GM18502 (cell line): ENCODE measurements around the gene ABCA3.
A peak's percentile ranks its signal among the peaks of the same experiment; 100 is the strongest.

Experiments used
- ATAC-seq: cut with Tn5 transposase; IDR thresholded peaks from one replicate; pipeline ENCODE4 v1.9.1; 2021; ENCODE audit warnings: mild to moderate bottlenecking; ENCODE audit not compliant: unreplicated experiment, poor library complexity

Gene ABCA3

DNA sequence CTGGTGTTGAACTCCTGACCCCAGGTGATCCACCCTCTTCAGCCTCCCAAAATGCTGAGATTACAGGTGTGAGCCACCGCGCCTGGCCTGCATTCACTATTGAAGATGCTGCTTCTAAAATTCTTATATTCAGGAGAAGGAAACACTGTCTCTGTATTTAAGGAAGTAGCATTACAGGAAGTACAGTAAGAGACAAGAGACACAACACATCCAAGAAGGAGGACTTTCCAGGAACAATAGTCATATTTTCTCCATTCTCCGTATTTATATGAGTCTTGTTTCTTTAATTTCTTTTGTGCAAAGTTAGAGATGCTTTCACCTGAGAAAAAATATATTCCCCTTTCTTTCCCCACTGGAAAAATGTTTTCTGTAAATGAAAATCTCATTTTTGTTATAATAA is 18.3 kb upstream of the ABCA3 start:
- no peak for ATAC-seq

GRCh38 chr16:2357331-2357730 is 16.8 kb upstream of the ABCA3 start:
- no peak for ATAC-seq

GRCh38 chr16:2350500-2350899 is 10.0 kb upstream of the ABCA3 start:
- no peak for ATAC-seq

GRCh38 chr16:2343211-2343610 is 2.7 kb upstream of the ABCA3 start:
- no peak for ATAC-seq

- no peak for ATAC-seq
These were observed 1.2 kb upstream of the ABCA3 start for GRCh38 chr16:2341456-2342447.

GRCh38 chr16:2339521-2340484 is 725 bp downstream of the ABCA3 start:
- ATAC-seq = peak; percentile 31

GRCh38 chr16:2337431-2338296 is 2.9 kb downstream of the ABCA3 start:
- ATAC-seq = no peak

DNA sequence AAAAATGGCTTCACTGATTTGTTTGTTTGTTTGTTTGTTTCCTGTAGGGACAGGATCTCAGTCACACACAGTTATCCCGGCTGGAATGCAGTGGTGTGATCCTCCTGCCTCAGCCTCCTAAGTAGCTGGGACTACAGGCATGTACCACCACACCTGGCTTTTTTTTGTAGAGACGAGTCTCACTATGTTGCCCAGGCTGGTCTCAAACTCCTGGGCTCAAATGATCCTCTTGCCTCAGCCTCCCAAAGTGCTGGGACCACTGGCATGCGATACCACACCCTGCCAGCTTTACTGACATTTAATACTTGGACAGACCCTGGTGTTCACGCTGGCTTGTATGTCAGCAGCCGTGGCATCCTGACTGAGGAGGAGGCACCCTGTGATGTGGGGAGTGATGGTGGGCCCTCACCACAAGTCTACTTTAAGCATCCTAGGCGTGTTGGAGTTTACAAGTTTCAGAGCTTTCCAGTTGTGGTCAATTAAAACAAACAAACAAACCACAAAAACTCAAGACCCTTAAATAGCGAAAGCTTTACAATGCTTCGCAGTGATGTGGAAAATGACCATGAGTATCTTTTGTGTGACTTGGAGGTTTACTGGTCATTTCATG is 5.1 kb downstream of the ABCA3 start:
- no peak for ATAC-seq

GRCh38 chr16:2333772-2334379 is 6.7 kb downstream of the ABCA3 start:
- no peak for ATAC-seq

GRCh38 chr16:2333231-2333630 is 7.3 kb downstream of the ABCA3 start:
- no peak for ATAC-seq

DNA sequence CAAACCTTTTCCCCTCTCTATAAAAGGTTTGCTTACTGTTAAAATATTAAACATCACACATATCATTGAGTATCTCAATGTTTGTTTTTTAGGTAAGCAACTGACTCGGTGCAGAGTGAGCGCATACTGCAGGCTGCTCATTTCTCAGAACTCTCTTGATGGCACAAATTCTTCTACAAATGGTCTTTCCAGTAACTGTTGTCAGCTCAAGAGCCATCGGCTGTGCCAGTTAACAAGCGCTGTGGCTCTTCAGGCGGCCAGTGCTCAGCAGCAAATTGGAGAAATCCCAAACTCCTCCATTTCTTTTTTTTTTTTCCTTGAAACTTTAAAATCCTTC is 8.6 kb downstream of the ABCA3 start:
- no peak for ATAC-seq

GRCh38 chr16:2331199-2331930 is 9.2 kb downstream of the ABCA3 start:
- no peak for ATAC-seq

GRCh38 chr16:2329532-2329931 is 11.0 kb downstream of the ABCA3 start:
- ATAC-seq = no peak

GRCh38 chr16:2328428-2328827 is 12.1 kb downstream of the ABCA3 start:
- no peak for ATAC-seq

GRCh38 chr16:2326191-2326590 is 14.3 kb downstream of the ABCA3 start:
- no peak for ATAC-seq

- ATAC-seq = no peak
These were observed 14.7 kb downstream of the ABCA3 start for GRCh38 chr16:2325791-2326190.

GRCh38 chr16:2325181-2325580 is 15.3 kb downstream of the ABCA3 start:
- no peak for ATAC-seq

DNA sequence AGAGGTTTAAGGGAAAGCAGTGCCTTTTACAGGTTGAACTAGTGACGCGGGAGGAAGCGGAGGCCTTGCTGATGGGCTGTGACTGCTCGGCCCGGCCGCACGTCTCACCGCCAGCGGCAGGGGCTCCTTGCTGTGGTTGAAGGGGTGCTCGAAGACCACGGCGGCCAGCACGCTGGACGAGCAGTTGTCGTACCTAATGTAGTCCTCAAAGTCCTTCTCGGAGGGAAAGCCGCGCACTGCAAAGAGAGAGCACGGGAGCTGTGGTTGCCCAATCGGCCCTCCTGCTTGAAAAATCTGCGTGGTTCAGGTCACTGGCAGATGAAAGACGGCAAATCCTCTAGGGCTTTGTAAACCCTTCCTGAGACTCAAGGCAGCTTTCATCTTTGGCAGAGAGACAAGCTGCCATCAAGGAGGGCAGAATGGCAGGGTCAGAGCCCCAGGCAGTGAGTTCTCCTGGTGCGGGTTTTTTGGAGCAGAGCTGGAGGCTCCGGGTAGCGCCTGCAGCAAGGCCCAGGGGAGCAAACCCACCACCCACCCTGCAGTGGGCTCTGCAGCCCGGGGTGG is 16.1 kb downstream of the ABCA3 start:
- ATAC-seq = no peak
